GM23248 (cell line): ENCODE measurements around the gene GRPR.

ENCODE experiments used
- EZH2 ChIP-seq: fragments of 200-600 bp; sonication (generic); IDR thresholded peaks from 2 replicates; pipeline ENCODE4 v1.6.1; 2018; ENCODE audit warnings: antibody characterized with exemption, mild to moderate bottlenecking; ENCODE audit not compliant: insufficient read depth, poor library complexity, severe bottlenecking
- EZH2phosphoT487 ChIP-seq: fragments of 200-600 bp; sonication (generic); IDR thresholded peaks from 2 replicates; pipeline ENCODE4 v1.6.1; 2018; ENCODE audit warnings: antibody characterized with exemption, moderate library complexity, mild to moderate bottlenecking, low read depth; ENCODE audit not compliant: insufficient read depth

- TF ChIP-seq EZH2 = no peak
- no peak for TF ChIP-seq EZH2phosphoT487
Measured at GRCh38 chrX:16096141-16096540, 27.2 kb upstream of the GRPR start.
